ENCODE measurements around the gene SSBP1. TPM values are rescaled to one million over a fixed set of nuclear protein-coding genes. Genes with fewer than 3 reads are reported as not detected.

SSBP1 gene
- total RNA-seq, 1 experiment from 2014 or later: 245 TPM

DNA sequence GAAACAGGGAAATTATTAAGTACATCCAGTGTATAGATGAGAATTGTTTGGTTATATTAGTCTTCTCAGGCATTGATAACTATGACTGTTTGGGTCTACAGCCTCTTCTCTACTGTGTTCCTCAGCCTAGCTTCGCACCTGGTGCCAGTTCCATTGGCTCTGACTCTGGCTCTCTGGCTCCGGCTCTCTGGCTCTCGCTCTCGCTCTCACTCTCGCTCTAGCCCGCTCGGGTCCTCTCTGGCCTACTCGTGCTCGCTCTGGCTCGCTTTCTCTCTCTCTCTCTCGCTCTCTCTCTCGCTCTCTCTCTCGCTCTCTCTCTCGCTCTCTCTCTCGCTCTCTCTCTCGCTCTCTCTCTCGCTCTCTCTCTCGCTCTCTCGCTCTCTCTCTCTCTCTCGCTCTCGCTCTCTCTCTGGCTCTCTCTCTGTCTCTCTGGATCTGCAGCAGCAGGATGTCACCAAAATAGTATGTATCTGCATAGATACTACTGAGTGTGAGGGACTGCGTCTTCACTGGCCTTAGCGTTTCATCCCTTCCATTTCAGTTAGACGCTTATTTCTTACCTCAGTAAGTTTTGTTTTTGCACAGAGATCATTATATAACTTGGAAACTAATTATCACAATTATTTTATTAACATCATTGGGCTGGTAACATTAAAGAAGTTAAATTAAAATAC, 6.5 kb upstream of the SSBP1 start:
- peak; percentile 15 for DNase-seq (ENCODE audit: low spot score)
- Mint-ChIP-seq H3K36me3 (no peaks in the 10 kb centered on the region), H3K4me3 (peak overlapping the region; percentile 50), H3K27me3 (ENCODE audit: low read depth) (peaks cover 14% of the 10 kb centered on the region), H3K9me3 (no peaks in the 10 kb centered on the region), H3K27ac (0 out of 2 replicates have a peak overlapping the region, but pooled peaks have one; percentile 32), H3K4me1 (peaks cover 12% of the 10 kb centered on the region)
- no peak for TF ChIP-seq ZNF671 (CRISPR knock-in tag; IDR thresholded peaks at IDR 0.05)
- no peak for TF ChIP-seq JAZF1 (CRISPR knock-in tag; IDR thresholded peaks at IDR 0.05)
- no peak for TF ChIP-seq GRHL2 (CRISPR knock-in tag; IDR thresholded peaks at IDR 0.05; ENCODE audit: insufficient replicate concordance, severe bottlenecking)
- no peak for TF ChIP-seq ATF1 (CRISPR knock-in tag; IDR thresholded peaks at IDR 0.05)
- TF ChIP-seq FOXP1 (CRISPR knock-in tag; IDR thresholded peaks at IDR 0.05; ENCODE audit: borderline replicate concordance): no peak
- TF ChIP-seq SOX15 (CRISPR knock-in tag; IDR thresholded peaks at IDR 0.05): no peak
- no peak for TF ChIP-seq MYBL2 (CRISPR knock-in tag; IDR thresholded peaks at IDR 0.05)
- TF ChIP-seq NFATC4 (CRISPR knock-in tag; IDR thresholded peaks at IDR 0.05): no peak
- TF ChIP-seq ZNF121 (CRISPR knock-in tag; IDR thresholded peaks at IDR 0.05): no peak
- no peak for TF ChIP-seq EMX1 (CRISPR knock-in tag; IDR thresholded peaks at IDR 0.05)
- TF ChIP-seq, protein P1, sequence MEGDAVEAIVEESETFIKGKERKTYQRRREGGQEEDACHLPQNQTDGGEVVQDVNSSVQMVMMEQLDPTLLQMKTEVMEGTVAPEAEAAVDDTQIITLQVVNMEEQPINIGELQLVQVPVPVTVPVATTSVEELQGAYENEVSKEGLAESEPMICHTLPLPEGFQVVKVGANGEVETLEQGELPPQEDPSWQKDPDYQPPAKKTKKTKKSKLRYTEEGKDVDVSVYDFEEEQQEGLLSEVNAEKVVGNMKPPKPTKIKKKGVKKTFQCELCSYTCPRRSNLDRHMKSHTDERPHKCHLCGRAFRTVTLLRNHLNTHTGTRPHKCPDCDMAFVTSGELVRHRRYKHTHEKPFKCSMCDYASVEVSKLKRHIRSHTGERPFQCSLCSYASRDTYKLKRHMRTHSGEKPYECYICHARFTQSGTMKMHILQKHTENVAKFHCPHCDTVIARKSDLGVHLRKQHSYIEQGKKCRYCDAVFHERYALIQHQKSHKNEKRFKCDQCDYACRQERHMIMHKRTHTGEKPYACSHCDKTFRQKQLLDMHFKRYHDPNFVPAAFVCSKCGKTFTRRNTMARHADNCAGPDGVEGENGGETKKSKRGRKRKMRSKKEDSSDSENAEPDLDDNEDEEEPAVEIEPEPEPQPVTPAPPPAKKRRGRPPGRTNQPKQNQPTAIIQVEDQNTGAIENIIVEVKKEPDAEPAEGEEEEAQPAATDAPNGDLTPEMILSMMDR (IDR thresholded peaks at IDR 0.05): no peak
- TF ChIP-seq, protein P2, sequence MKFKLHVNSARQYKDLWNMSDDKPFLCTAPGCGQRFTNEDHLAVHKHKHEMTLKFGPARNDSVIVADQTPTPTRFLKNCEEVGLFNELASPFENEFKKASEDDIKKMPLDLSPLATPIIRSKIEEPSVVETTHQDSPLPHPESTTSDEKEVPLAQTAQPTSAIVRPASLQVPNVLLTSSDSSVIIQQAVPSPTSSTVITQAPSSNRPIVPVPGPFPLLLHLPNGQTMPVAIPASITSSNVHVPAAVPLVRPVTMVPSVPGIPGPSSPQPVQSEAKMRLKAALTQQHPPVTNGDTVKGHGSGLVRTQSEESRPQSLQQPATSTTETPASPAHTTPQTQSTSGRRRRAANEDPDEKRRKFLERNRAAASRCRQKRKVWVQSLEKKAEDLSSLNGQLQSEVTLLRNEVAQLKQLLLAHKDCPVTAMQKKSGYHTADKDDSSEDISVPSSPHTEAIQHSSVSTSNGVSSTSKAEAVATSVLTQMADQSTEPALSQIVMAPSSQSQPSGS (CRISPR knock-in tag; IDR thresholded peaks at IDR 0.05; ENCODE audit: borderline replicate concordance, low read depth): no peak
- TF ChIP-seq, protein P3, sequence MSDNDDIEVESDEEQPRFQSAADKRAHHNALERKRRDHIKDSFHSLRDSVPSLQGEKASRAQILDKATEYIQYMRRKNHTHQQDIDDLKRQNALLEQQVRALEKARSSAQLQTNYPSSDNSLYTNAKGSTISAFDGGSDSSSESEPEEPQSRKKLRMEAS (CRISPR knock-in tag; IDR thresholded peaks at IDR 0.05): no peak
- TF ChIP-seq, protein P4, sequence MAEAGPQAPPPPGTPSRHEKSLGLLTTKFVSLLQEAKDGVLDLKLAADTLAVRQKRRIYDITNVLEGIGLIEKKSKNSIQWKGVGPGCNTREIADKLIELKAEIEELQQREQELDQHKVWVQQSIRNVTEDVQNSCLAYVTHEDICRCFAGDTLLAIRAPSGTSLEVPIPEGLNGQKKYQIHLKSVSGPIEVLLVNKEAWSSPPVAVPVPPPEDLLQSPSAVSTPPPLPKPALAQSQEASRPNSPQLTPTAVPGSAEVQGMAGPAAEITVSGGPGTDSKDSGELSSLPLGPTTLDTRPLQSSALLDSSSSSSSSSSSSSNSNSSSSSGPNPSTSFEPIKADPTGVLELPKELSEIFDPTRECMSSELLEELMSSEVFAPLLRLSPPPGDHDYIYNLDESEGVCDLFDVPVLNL (CRISPR knock-in tag; IDR thresholded peaks at IDR 0.05; ENCODE audit: borderline replicate concordance, low read depth): no peak
- no peak for TF ChIP-seq ZNF423 (CRISPR knock-in tag; IDR thresholded peaks at IDR 0.05)
- no peak for TF ChIP-seq ELF4 (CRISPR knock-in tag; IDR thresholded peaks at IDR 0.05; ENCODE audit: low read depth)
- no peak for TF ChIP-seq MXD4 (CRISPR knock-in tag; IDR thresholded peaks at IDR 0.05; ENCODE audit: borderline replicate concordance)
- ChIA-PET CTCF (interaction anchor here (0.7 to 1.1 kb wide), 2 partner anchors 18 to 77 kb away, joined by 3 read pairs; no protein-coding TSS in a partner anchor), POLR2A (interaction anchor here (2.0 kb wide), 1 partner anchor 30 kb away, joined by 4 read pairs; no protein-coding TSS in a partner anchor)
- ATAC-seq: peak; percentile 63

DNA sequence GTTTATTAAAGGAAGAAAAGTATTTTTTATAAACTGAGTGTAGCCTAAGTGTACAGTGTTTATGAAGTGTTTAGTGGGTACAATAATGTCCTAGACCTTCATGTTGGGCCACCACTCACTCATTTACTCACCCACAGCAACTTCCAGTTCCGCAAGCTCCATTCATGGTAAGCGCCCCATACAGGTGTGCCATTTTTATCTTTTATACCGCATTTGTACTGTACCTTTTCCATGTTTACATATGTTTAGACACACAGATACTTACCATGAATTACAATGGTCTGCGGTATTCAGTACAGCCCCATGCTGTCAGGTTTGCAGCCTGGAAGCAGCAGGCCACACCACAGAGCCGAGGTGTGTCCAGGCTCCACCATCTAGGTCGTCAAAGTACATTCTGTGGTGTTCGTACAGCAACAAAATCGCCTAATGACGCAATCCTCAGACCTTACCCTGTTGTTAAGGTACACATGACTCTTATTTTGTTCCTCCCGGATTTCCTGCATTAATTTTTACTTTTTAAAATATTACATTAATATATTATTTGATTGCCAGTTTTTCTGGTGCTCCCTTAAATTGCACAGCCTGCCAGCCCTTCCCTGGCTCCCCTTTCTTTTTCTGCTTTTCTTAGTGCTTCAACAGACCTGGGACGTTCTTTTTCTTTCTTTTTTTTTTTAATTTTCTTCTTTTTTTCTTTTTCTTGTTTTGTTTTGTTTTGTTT, 881 bp upstream of the SSBP1 start:
- Mint-ChIP-seq H3K9me3 (no peaks in the 10 kb centered on the region), H3K36me3 (peaks cover 28% of the 10 kb centered on the region), H3K4me3 (peak overlapping the region; percentile 95), H3K27ac (peak overlapping the region; percentile 98), H3K27me3 (ENCODE audit: low read depth) (no peaks in the 10 kb centered on the region), H3K4me1 (peaks cover 25% of the 10 kb centered on the region)
- TF ChIP-seq TP53 (CRISPR knock-in tag; IDR thresholded peaks at IDR 0.05) (no peak), GABPB1 (CRISPR knock-in tag; IDR thresholded peaks at IDR 0.05) (peak; percentile 67; the same call in 1 of the 2 replicates)
- ATAC-seq: no peak
- POLR2A ChIA-PET: interaction anchor here (1.2 kb wide), 2 partner anchors 11 to 36 kb away, joined by 3 to 6 read pairs; partner anchors contain the start of gene DENND11
- DNase-seq (ENCODE audit: low spot score): no peak
- CTCF ChIA-PET: interaction anchor here (0.5 to 2.8 kb wide), 24 partner anchors 8 to 445 kb away, joined by 3 to 26 read pairs (median 6); partner anchors contain the start of genes DENND11 and WEE2

Measured in WTC11 (cell line).